ENCODE measurements around the gene RPL27.

The RPL27 gene

DNA sequence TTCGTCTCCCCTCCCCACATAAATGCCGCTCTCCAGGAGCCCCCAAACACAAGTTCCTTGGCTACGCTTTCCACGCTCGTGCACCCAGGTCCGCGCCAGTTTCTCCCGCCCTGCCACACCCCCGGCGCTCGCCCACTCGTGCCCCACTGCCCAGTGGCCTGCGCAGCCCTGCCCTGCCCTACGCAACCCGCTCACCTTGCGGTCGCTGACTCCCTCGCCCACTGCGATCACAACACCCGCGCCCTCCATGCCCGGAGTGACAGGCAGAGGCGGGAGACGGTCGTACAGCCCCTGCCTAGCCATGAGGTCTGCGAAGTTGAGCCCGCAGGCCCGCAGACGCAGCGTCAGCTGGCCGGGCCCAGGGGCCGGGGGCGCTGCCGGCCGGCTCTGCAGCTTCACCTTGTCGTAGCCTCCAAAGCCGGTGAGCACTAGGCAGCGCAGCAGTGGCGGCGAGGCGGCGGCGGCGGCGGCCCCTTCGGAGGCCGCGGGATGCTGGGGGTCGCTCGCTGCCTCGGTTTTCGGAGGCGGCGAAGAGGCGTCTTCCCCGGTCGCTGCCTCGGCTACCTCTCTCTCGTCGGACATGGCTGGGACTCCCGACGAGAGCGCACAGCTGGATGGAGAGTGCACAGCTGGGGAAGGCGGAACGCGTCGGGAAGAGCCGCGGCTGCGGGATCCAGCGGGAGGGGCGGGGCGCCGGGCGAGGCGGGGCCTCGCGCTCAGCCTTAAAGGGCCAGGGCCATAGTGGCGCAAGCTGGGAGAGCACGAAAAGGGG, 23.7 kb downstream of the RPL27 start, which contains the start of gene VAT1:
TSS of gene VAT1 (minus strand) at position 645 of the 772 bp plus-strand sequence. CDS start at position 582, 63 bp downstream.
- peak; percentile 50 to 75 for DNase-seq

DNA sequence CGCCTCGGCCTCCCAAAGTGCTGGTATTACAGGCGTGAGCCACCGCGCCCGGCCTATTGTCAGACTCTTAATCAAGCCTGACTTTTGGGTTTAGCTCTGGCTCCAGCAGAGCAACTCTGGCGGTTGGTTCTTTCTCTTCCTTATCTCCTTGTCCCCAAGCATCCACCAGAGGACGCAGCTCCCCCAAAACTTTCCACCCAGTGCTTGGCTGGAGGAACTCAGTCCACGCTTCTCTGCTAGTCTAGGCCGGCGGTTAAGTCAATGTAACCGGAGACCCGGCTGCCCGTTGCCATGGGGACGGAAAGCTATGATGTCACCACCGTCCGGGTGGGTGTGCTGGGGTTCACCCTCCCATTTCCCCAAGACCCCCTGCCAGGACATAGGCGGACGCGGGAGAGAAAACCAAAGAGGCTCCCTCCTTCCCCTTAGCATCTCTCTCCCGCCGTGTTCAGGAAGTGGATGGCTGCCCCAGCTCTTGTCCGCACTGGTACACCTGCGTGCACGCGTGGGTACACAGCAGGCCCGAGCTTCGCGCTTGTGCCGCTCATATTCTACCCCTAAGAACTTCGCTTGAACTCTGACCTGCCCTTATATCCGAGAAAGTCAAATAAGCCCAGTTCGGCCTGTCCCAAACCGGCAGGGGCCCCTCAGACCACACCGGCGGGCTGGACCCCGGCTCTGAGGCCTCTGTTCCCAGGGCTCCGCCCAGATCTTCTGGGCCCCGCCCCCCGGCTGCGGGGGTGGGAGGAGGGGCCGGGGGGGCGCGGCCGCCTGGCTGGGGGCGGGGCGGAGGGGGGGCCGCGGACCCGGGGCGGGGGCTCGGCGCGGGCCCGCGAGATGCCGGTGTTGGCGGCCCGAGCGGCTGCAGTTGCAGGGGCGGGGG, 26.4 kb downstream of the RPL27 start, which contains the start of gene RND2:
TSS of gene RND2 (plus strand) at position 825 of the 883 bp plus-strand sequence. CDS start 117 bp downstream, outside the sequence.
- DNase-seq, result peak; percentile 29 to 76

DNA sequence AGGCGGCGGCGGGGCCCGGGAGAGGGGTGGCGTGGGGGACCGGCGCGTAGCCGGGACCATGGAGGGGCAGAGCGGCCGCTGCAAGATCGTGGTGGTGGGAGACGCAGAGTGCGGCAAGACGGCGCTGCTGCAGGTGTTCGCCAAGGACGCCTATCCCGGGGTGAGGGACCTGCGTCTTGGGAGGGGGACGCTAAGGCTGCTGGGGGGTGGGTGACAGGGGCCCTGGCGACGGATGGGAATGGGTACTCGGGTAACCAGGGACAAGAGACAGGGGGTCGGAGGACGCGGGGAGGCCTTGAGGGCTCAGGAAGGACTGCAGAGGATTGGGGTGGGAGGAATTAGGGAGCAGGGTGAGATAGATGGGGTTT, 27.1 kb downstream of the RPL27 start:
- DNase-seq, result no peak

DNA sequence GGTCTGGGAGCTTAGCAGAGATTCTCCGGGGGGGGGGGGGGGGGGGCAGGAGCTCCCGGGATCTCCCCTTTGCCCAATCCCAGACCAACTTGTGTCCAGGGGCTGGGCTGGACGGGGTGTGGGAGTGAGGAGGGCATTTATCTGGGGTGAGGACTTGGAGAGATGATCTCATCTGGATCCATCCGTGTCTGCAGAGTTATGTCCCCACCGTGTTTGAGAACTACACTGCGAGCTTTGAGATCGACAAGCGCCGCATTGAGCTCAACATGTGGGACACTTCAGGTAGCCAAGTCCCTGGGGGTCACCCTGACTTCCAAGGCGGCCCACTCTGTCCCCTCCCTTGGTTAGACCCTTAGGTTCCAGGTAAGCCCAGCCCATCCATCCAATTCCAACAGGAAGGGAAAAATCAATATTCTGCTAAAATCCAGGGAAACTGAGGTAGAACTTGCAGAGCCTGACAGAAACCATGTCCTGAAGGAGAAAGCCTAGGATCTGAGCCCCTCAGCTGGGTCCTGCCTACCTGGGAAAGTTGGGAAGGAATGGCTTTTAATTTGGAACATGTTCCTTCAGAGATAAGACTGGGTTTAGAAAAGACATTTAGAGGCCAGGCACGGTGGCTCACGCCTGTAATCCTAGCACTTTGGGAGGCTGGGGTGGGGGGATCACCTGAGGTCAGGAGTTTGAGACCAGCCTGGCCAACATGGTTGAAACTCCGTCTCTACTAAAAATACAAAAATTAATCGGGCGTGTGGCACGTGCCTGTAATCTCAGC, 27.7 kb downstream of the RPL27 start:
- DNase-seq, result no peak

DNA sequence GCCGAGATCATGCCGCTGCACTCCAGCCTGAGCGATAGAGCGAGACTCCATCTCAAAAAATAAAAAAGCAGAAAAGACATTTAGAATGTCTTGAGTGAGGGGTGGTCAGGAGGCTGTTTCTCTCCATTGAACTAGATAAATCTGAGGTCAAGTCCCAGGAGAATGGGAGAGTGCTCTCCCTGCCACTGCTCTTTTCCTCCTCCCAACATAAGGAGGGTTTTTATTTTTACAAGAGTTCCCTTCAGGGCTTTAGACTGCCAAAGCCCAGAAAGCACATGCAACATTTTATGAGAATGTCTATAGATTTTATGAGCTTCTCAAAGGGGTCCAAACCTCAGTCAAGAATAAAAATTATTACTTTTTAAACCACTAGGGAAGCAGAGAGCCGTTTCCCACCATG, 28.4 kb downstream of the RPL27 start:
- DNase-seq, result no peak

DNA sequence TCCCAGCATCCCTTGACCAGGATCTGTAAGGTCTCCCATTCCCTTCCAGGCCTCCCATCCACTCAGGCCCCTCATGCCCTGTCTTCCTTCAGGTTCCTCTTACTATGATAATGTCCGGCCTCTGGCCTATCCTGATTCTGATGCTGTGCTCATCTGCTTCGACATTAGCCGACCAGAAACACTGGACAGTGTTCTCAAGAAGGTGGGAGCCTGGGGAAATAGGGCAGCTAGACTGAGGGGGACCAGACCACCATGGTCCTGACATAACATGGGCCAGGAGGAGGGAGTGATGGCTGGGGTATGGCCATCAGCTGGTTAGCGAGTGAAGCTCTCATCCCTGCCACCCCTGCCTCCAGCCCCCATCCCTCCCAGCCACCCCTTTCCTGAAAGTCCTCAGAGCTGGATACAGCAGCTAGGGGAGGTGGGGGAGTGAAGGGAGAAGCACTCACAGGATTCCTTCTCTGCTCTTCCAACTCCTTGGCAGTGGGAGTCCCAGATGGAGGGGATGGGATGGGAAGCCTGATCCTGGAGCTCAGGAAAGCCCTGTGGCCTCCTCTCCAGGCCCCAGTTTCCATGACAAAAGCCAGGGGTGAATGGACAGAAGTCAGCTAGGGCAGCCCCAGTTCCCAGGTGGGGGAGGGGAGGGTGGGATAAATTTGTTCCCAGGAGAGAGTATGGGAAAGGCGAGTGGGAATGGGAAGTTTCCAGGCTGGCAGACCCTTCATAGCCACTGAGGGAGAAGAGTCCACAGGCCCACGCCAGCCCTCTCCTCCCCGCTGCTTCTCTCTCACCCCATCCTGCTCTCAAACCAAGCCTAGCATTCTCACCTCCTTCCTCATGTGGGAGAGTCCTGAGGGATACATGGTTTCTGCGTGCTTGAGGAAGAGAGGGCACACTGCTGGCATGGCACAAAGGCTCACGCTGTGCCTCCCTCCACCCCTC, 29.1 kb downstream of the RPL27 start:
- no peak for DNase-seq

DNA sequence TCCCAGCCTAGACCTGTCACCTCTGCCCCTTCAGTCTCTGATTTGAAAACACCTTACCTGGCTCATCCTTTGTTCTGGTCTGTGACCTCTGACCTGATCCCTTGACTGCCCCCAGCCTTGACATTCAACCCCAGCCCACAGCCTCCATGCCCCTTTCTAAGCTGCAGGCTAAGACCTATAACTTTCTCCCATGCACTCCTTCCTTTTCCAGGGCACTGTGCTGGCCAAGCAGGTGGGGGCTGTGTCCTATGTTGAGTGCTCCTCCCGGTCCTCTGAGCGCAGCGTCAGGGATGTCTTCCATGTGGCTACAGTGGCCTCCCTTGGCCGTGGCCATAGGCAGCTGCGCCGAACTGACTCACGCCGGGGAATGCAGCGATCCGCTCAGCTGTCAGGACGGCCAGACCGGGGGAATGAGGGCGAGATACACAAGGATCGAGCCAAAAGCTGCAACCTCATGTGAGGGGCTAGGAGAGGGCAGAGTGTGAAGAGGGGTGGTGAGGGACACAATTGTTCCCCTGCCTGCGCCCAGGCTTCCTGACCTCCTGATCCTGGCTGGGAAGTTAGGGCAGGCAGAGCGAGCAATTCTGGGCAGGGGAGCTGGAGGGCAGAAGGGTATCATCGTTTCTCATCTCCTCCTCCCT, 30.1 kb downstream of the RPL27 start:
- no peak for DNase-seq

DNA sequence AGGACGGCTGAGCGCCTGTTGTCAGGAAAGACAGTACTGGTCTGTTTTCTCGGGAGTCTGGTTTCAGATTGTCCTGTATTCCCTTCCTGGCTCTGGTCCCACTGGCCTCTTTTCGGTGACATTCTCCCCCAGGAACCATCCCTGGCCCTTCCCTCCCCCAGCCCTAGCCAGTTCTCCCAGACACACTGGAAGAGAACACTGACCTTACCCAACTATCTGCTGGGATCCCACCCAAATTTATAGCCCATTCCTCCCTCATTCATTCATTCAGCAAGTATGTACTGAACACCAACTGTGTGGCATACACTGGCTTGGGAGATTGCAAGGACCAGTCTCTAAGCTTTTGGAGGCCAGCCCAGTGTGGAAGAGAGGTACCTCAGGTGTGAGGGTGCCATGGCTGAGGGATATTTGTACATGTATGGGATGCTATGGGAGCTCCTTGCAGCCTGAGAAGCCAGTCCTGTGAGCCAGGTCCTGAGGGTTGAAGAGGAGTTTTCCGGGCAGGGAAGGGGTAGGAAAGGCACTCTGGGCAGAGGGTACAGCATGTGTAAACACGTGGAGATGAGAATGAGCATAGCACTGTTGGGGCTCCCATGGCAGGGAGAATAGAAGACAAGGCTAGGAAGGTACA, 32.0 kb downstream of the RPL27 start:
- no peak for DNase-seq

DNA sequence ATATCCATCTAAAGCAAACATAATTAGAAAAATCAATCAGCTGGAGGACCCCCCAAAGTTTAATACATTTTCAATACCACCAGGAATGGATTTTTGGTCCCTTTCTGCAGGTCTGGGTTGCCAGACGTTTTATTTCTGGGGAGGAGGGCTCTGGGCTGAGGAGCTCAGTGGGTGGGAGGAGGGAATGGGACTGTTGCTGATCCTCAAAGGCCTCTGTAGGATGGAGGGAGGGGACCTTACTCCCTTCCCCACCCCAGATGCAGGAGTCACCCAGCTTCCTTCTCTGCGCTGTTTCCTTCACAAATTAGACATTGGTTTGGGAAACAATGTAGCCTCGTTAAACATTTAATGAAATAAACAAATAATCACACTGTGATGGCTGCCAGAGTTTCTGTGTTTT, 33.4 kb downstream of the RPL27 start:
- no peak for DNase-seq

DNA sequence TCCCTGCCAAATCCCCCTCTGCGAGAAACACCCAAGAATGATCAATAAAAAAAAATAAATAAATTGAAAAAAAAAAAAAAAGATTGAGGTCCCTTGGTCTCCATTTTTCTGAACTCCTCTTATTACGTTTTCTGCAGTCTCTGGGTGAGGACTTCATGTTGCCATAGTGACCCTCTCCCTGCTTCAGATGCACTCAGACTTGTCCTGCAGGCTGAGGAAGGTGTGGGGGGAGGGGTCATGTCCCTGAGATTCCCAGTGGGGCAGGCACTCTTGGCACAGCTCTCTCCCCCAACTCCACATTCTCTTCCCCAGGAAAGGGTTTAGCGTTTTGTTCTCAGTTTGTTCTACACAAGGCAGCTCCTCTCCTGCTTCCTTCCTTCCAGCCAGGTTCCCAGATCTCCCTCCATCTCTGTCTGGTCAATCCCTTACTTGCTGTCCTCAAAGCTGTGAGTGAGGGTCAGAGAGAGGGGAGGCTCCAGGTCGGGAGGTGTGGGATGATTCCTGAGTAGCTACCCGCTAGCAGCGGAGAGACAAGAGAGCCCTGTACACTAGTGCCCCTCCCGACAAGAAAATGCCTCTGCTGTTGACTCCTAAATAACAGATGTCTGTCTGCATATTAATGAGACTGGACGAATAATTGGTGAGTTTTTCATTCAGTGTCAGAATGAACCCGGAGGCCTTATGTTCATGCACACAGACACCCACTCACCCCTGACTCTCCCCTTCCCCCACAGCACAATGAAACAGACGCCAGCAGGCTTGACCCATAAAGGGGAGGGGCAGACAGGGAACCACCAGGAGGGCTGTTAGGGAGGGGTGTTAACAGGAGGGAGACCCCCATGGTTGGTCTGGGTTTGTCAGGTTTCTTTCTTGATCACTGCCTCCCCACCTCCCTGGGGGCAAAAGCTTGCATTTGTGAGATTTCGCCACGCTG, 36.0 kb downstream of the RPL27 start:
- DNase-seq, result no peak

DNA sequence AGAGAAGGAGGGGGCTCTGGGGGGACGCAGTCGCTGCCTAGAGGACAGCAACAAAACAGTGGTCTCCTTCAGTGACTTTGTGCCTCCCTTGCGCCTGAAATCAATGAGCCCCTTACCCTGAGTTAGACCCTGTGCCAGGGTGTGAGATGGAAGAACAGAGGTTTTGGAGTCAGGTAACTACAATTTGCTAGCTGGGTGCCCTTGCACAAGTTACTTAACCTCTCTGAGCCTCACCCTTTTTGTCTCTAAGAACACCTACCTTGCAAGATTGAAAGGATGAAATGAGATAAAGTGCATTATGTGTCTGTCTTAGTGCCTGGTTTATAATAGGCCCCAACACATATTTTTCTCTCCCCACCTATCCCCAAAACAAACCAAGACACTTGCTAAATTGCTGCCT, 36.7 kb downstream of the RPL27 start:
- no peak for DNase-seq

DNA sequence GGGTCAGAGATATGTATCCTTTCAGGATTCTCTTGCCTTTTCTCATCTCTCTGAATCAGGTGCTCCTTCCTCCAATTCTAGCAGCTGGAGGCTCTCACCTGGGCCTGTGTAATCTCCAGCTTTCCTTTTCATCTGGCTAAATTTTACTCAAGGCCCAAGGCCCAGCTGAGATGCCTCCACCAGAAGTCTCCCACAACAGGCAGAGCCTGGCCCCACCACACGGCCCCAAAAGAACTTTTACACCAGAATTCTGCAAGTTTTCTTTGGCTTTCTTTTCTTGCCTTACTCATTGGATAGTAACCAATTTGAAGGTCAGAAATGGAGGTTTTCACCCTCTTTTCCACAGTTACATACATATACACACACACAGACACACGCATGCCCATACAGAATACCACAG, 41.4 kb downstream of the RPL27 start:
- DNase-seq, result no peak

DNA sequence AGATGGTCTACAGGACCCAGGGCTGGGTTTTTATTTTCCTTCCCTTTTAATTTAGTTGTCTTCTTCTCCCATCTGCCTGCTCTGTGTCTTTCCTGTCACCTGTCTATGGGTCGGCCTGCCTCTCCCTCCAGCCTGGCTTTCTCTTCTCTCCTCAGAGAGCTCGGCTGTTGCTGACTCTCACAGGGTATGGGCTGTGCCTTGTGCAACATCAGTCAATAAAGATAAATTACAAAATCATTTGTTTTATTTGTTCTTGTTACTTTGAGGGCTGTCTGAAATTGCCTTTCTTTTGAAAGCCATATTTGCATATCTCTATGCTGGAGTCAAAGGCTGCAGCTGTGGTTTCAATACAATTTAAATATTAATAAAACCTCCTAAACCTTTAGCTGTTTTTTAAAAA, 42.4 kb downstream of the RPL27 start:
- no peak for DNase-seq

DNA sequence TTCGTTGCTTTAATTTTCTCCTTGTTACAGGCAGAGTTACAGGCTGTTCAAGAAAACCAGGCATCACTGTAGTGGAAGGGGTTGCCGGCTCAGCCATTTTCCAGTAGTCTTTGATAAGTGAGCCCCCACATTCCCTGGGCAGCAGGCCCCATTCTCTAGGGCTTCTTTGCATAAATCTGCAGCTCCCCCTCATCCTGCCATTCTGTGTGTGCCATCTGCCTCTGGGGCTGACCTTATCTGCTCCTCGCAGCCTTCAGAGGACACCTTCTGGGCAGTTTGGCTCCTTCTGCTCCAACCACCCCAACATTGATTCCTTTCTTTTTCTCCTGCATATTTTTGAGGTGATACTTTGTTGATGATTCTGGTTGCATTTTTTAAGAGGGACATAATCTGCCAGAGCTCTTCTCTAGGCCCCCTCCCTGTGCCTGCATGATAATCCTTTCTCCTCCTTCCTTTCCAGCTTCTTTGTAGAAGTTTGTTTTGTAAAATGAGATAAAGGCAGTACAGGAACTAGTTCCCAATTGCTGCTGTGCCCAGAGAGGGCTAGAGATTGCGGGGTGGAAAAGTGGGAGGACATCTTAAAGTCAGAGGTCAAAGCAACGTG, 43.9 kb downstream of the RPL27 start:
- no peak for DNase-seq

DNA sequence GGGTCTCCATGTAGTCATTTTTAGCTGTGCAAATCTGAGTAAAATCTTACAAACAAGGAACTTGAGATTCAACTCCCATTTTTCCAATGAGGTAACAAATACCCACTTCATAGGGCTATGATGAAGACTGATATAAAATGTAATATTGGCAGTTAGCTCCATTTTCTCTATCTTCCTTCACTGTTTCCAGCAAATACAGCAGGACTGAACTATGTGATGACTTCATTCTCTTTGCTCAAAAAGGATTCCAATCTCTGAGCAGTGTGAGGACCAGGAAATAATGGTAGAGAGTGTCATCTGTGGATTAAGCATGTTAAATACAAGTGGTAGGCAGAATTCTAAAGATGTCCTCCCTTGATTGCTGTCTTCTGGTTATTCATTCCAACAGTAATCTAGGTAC, 45.1 kb downstream of the RPL27 start:
- no peak for DNase-seq

DNA sequence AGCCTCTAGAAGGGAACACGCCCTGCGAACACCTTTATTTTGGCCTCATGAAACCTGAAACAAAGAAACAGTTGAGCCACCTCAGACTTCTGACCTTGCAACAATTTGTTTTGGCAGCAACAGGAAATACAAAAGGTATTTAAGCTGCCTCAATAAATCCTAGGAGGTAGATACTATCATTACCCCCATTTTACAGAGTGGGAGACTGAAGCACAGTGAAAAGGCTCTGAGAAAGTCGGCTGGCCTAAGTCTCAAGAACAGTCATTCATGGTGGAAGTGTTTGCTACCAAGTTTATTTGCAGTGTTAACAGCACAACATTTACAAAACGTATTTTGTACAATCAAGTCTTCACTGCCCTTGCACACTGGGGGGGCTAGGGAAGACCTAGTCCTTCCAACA, 45.8 kb downstream of the RPL27 start:
- no peak for DNase-seq

DNA sequence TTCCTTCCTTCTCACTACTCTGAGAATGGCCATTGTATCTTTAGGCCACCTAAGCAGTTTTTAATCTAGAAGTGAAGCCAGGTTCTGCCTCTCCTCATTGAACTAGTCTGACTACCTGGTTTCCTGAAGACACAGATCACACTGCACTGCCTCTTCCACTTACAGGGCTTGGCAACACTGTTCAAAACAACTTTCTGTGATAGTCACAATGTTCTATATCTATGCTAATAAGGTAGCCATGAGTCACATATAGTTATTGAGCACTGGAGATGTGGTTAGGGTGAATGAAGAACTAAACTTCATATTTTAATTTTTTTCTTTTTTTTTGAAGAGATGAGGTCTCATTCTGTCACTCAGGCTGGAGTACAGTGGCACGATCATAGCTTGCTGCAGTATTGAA, 53.8 kb downstream of the RPL27 start:
- DNase-seq, result no peak
